Right atrium auricular region (tissue), 2 donors: ENCODE data around the gene ZCCHC10. TPM values are rescaled to one million over a fixed set of nuclear protein-coding genes. Genes with fewer than 3 reads are reported as not detected.

Experiments used
- DNase-seq: peaks from one replicate; pipeline ENCODE4 v3.0.0-alpha.2; 2019; ENCODE audit warnings: low spot score
- H3K27ac ChIP-seq, 2 donors: fragments of 200-600 bp; sonication (generic); 1 replicate in 1 of 2; 2 replicates in 1 of 2; pipeline ENCODE4 v1.5.1; 2016 to 2019
- H3K27me3 ChIP-seq, 2 donors: fragments of 200-600 bp; sonication (generic); one replicate each; pipeline versions ENCODE4 v1.5.1 to v1.6.0; 2017 to 2019
- H3K36me3 ChIP-seq: fragments of 200-600 bp; sonication (generic); one replicate; pipeline ENCODE4 v1.5.1; 2016
- H3K4me1 ChIP-seq, 2 donors: fragments of 200-600 bp; sonication (generic); one replicate each; pipeline versions ENCODE4 v1.5.1 to v1.6.0; 2017 to 2019
- H3K4me3 ChIP-seq, 2 donors: fragments of 200-600 bp; sonication (generic); 1 replicate in 1 of 2; 2 replicates in 1 of 2; pipeline ENCODE4 v1.5.1; 2017 to 2019; ENCODE audit warnings: mild to moderate bottlenecking in 1 of 2, moderate library complexity in 1 of 2
- H3K9me3 ChIP-seq, 2 donors: fragments of 200-600 bp; sonication (generic); one replicate each; pipeline ENCODE4 v1.5.1; 2019
- CTCF ChIP-seq, 2 donors: fragments of 200-600 bp; sonication (generic); IDR thresholded peaks; one replicate each; pipeline ENCODE4 v1.5.1; 2019; ENCODE audit warnings: antibody characterized with exemption in 2 of 2
- total RNA-seq, 2 donors: library from RNA; depleted of rRNA; stranded (reverse); fragments of >200 nt; gene quantifications; one replicate each; pipeline ENCODE4 v1.1.0, GENCODE V29; 2016

The ZCCHC10 gene
- 10 to 100 TPM; 18.4 to 18.8 TPM for total RNA-seq

GRCh38 chr5:133025804-133026663, at the start of gene ZCCHC10:
Gene ZCCHC10 (minus strand): TSS chr5:133026549. CDS start chr5:133026537, 12 bp downstream.
- Histone ChIP-seq H3K4me3 (peak within 1 kb of the TSS; percentile 73 to 85), H3K27me3 (no peaks in the 10 kb centered on the region), H3K36me3 (peaks cover 6% of the 10 kb centered on the region), H3K27ac (peak within 1 kb of the TSS; percentile 92 to 96), H3K4me1 (peaks cover 0 to 20% of the 10 kb centered on the region in 2 donors), H3K9me3 (no peaks in the 10 kb centered on the region)
- peak; percentile 94 for DNase-seq
- TF ChIP-seq CTCF (IDR thresholded peaks at IDR 0.05), result peak in 1 of 2 donors; percentile 10

GRCh38 chr5:133075572-133076536, 49.5 kb upstream of the ZCCHC10 start:
- H3K27me3 ChIP-seq, result no peaks in the 10 kb centered on the region
- no peak overlapping the region for H3K4me3 ChIP-seq
- no peak for TF ChIP-seq CTCF (IDR thresholded peaks at IDR 0.05)
- no peaks in the 10 kb centered on the region for H3K4me1 ChIP-seq
- no peak for DNase-seq
- H3K9me3 ChIP-seq, result no peaks in the 10 kb centered on the region
- H3K27ac ChIP-seq, result no peak overlapping the region
- peaks cover 41% of the 10 kb centered on the region for H3K36me3 ChIP-seq

GRCh38 chr5:133072021-133072420, 45.7 kb upstream of the ZCCHC10 start:
- Histone ChIP-seq H3K4me1 (no peaks in the 10 kb centered on the region), H3K27ac (no peak overlapping the region), H3K4me3 (no peak overlapping the region), H3K27me3 (no peaks in the 10 kb centered on the region), H3K9me3 (no peaks in the 10 kb centered on the region), H3K36me3 (peaks cover 60% of the 10 kb centered on the region)
- no peak for DNase-seq
- no peak for TF ChIP-seq CTCF (IDR thresholded peaks at IDR 0.05)

GRCh38 chr5:133066045-133066444, 39.7 kb upstream of the ZCCHC10 start:
- TF ChIP-seq CTCF (IDR thresholded peaks at IDR 0.05), result no peak
- Histone ChIP-seq H3K9me3 (no peaks in the 10 kb centered on the region), H3K36me3 (peaks cover 31% of the 10 kb centered on the region)

GRCh38 chr5:133065471-133065870, 39.1 kb upstream of the ZCCHC10 start:
- Histone ChIP-seq H3K27ac (no peak overlapping the region), H3K4me1 (no peaks in the 10 kb centered on the region), H3K4me3 (no peak overlapping the region), H3K36me3 (peaks cover 25% of the 10 kb centered on the region), H3K27me3 (no peaks in the 10 kb centered on the region), H3K9me3 (no peaks in the 10 kb centered on the region)
- DNase-seq, result no peak
- TF ChIP-seq CTCF (IDR thresholded peaks at IDR 0.05), result no peak

More at GRCh38 chr5:133066045-133066444, 39.7 kb upstream of the ZCCHC10 start:
- Histone ChIP-seq H3K27ac (no peak overlapping the region), H3K4me3 (no peak overlapping the region), H3K4me1 (no peaks in the 10 kb centered on the region), H3K27me3 (no peaks in the 10 kb centered on the region)
- DNase-seq, result no peak
